HG02588 (cell line): ENCODE measurements around the gene DNAJA2.

ENCODE experiments used
- ATAC-seq: cut with Tn5 transposase; IDR thresholded peaks from one replicate; pipeline ENCODE4 v1.9.1; 2021; ENCODE audit warnings: mild to moderate bottlenecking, moderate library complexity; ENCODE audit not compliant: unreplicated experiment

Gene DNAJA2

GRCh38 chr16:46929378-46930332 is 43.8 kb downstream of the DNAJA2 start:
- ATAC-seq, result peak; percentile 71

- no peak for ATAC-seq
These were observed 44.7 kb downstream of the DNAJA2 start for GRCh38 chr16:46928811-46929210.

GRCh38 chr16:46927273-46927672 is 46.2 kb downstream of the DNAJA2 start:
- no peak for ATAC-seq

- no peak for ATAC-seq
These were observed 46.8 kb downstream of the DNAJA2 start for GRCh38 chr16:46926470-46927225.

GRCh38 chr16:46924402-46924801 is 49.1 kb downstream of the DNAJA2 start:
- ATAC-seq, result no peak

GRCh38 chr16:46923513-46924295 is 49.8 kb downstream of the DNAJA2 start:
- no peak for ATAC-seq

- ATAC-seq, result no peak
These were observed 51.2 kb downstream of the DNAJA2 start for GRCh38 chr16:46922239-46922638.

GRCh38 chr16:46920402-46921068 is 52.9 kb downstream of the DNAJA2 start:
- ATAC-seq, result no peak

GRCh38 chr16:46918905-46919792 is 54.3 kb downstream of the DNAJA2 start:
- ATAC-seq, result peak; percentile 84

- ATAC-seq, result no peak
These were observed 55.1 kb downstream of the DNAJA2 start for GRCh38 chr16:46918400-46918799.

GRCh38 chr16:46916980-46917379 is 56.5 kb downstream of the DNAJA2 start:
- ATAC-seq, result no peak

GRCh38 chr16:46915483-46916025 is 57.9 kb downstream of the DNAJA2 start:
- no peak for ATAC-seq

GRCh38 chr16:46914556-46915201 is 58.8 kb downstream of the DNAJA2 start:
- no peak for ATAC-seq

GRCh38 chr16:46911650-46912049 is 61.8 kb downstream of the DNAJA2 start:
- ATAC-seq, result no peak

- peak; percentile 55 for ATAC-seq
These were observed 62.4 kb downstream of the DNAJA2 start for GRCh38 chr16:46911038-46911437.

- no peak for ATAC-seq
These were observed 64.7 kb downstream of the DNAJA2 start for GRCh38 chr16:46908540-46909372.

- no peak for ATAC-seq
These were observed 66.3 kb downstream of the DNAJA2 start for GRCh38 chr16:46907061-46907774.
